HG02571 (cell line): Measurements from ENCODE around the gene SLC35F3.
A peak's percentile ranks its signal among the peaks of the same experiment; 100 is the strongest.
"Not testable (repeated sequence)": the region's sequence is repeated elsewhere in the genome, so short reads cannot be mapped to it uniquely, and the experiment has no call there.

ENCODE experiments used
- ATAC-seq: cut with Tn5 transposase; IDR thresholded peaks from one replicate; pipeline ENCODE4 v1.9.1; 2021; ENCODE audit warnings: mild to moderate bottlenecking, moderate library complexity; ENCODE audit not compliant: unreplicated experiment

Gene SLC35F3

GRCh38 chr1:234240680-234241079 lies 336.2 kb downstream of the SLC35F3 start:
- ATAC-seq, result no peak

DNA sequence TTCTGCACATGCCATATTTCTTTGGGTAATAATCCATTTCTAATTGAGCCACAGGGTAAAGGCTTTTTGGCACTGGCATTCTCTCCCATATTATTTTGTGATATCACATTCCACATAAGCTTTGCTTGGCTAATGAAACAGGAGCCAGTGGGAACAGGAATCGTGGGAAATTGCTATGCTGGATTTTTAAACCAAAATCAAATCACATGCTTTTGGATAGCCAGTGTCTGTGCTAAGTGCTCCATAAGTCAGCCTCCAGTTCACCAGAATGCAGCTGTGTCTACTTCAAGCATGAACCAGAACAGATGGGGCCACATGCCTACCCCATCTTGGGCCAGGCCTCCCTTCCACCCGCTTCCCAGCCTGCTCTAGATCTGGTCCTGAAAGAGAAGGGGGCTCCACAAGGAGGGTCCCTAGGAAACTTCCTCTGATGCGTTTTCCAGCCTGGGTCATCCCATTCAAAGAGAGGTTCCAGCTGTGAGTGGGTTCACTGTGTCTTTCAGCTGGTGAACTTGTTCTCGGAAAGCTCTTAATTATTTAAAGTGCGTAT lies 337.5 kb downstream of the SLC35F3 start:
- no peak for ATAC-seq

- no peak for ATAC-seq
Observed at GRCh38 chr1:234243521-234244260, 339.2 kb downstream of the SLC35F3 start.

- ATAC-seq, result no peak
Observed at GRCh38 chr1:234244482-234244881, 340.0 kb downstream of the SLC35F3 start.

DNA sequence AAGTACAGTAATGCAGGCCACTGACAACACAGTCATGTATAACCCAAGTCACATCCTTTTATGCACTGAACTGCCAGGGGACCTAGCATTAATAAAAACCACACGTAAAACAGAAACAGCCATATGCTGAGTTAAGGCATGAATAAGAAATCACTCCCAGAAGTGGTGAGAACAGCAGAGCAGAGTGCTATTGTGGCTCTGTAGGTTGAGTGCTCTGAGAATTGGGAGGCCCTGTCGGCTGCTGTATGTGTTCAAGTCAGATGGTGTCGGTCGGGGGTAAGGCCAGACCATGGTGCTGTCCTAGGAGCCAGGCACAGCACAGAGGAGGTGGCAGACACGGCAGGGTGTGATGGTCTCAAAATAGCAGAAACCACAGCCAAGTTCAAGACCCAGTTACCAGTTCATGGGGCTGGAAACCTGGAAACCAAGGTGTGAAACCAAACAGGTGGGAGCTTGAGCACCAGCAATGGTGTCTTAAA lies 342.2 kb downstream of the SLC35F3 start:
- peak; percentile 79 for ATAC-seq

DNA sequence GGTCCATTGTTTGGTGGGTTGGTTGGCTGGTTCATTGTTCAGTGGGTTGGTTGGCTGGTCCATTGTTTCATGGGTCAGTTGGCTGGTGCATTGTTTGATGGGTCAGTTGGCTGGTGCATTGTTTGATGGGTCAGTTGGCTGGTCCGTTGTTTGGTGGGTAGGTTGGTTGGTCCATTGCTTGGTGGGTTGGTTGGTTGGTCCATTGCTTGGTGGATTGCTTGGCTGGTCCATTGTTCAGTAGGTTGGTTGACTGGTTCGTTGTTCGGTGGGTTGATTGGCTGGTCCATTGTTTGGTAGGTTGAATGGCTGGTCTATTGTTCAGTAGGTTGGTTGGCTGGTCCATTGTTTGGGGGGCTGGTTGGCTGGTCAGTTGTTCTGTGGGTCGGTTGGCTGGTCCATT lies 343.3 kb downstream of the SLC35F3 start:
- not testable (repeated sequence) for ATAC-seq

- ATAC-seq, result no peak
Observed at GRCh38 chr1:234250747-234251146, 346.3 kb downstream of the SLC35F3 start.

GRCh38 chr1:234253732-234254131 lies 349.3 kb downstream of the SLC35F3 start:
- no peak for ATAC-seq

DNA sequence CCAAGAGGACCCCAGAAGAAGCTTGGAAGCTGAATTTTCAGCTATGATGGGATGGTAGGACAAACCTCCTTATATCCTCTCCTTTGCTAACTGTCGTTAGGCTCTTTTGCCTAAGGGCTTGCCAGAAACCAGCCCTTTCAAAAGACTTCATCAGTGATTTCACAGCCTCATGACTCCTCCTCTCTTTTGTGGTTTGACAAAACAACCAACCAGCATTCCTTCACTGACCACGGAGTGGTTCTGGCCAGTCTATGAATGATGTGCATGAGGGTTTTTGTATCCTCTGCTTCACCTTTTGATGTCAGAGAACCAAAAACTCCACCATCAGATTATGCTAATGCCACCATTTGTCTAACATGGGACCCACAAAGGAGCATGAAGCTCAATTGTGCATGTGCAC lies 351.9 kb downstream of the SLC35F3 start:
- no peak for ATAC-seq

DNA sequence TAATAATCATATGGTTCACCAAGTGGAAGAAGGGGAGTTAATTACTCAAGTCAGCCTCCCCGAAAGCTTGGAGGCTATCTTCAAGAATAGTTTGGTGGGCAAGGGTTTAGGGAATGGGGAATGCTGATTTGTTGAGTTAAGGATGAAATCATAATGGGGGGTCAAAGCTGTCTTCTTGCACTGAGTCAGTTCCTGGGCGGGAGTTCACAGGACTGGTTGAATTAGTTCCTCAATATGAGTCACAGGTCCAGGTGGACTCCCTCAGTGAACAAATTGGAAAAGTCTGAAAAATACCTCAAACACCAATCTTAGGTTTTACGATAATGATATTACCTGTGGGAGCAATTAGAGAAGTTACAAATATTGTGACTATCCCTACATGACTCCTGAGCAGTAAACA lies 353.6 kb downstream of the SLC35F3 start:
- ATAC-seq, result no peak

DNA sequence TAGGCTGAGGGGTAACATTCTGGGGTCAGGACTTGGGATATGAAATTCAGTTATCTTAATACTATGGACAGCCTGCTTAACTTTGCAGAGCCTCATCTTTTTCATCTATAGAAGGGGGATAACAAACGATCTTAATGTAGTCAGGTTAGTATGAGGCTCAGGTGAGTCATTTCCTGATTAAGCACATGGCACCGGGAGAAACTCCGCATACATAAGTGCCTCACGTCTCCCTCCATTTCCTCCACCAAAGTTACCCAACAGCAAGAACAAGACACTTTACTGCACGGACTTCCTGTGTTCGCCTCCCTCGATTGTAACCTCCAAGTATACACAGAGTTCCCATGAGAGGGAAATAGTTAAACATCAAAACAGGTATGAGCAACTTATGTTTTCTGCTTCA lies 356.1 kb downstream of the SLC35F3 start:
- no peak for ATAC-seq

DNA sequence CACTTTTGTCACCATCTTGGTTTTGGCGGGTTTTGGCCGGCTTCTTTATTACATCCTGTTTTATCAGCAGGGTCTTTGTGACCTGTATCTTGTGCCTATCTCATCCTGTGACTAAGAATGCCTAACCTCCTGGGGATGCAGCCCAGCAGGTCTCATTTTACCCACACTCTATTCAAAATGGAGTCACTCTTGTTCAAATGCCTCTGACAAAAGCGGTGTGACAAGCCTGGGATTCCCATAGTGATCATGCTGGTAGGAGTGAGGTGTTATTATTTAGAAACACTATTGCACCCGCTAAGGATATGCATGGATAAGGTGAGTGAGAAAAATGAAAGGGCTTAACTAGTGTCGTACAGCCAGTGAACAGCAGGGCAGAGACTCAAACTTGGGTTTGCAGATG lies 357.1 kb downstream of the SLC35F3 start:
- ATAC-seq, result no peak

GRCh38 chr1:234262007-234262753 lies 357.7 kb downstream of the SLC35F3 start:
- no peak for ATAC-seq

GRCh38 chr1:234262754-234263105 lies 358.3 kb downstream of the SLC35F3 start:
- ATAC-seq, result no peak

DNA sequence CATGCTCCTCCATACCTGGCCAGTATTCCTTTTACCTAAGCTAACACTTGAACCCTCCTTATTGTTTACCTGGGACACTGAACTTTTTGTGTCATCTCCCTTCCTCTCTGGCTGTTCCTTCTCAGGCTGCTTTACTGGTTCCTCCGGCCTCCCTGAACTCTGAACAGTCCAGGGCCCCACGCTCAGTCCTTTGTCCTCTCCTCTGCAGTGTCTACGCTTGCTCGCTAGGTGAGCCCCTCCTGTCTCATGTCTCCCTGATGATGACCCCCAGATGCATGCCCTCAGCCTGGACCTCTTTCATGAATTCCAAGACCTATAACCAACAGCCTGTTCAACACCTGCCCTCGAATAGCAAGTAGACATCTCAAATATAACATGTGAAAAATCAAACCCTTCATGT lies 360.4 kb downstream of the SLC35F3 start:
- ATAC-seq, result no peak

- ATAC-seq, result no peak
Observed at GRCh38 chr1:234265321-234265720, 360.8 kb downstream of the SLC35F3 start.

- no peak for ATAC-seq
Observed at GRCh38 chr1:234265861-234266260, 361.4 kb downstream of the SLC35F3 start.

DNA sequence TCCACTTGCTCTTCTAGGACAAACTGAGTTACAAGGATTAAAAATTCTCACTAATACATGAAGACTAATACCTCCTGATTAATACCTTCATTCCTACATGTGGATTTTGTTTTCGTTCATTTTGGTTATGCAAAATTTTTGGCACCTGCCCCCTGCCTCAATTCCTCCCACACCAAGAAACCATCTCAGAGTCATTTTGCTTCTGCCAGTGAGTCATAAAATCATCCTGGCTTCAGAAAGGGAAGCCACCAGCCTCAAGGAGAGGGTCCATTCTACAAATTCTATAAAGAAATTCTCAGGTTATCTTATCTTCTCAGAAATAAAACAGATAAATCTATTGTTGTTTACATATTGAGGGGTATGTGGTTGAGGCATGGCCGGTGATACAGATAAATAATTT lies 365.6 kb downstream of the SLC35F3 start:
- no peak for ATAC-seq

DNA sequence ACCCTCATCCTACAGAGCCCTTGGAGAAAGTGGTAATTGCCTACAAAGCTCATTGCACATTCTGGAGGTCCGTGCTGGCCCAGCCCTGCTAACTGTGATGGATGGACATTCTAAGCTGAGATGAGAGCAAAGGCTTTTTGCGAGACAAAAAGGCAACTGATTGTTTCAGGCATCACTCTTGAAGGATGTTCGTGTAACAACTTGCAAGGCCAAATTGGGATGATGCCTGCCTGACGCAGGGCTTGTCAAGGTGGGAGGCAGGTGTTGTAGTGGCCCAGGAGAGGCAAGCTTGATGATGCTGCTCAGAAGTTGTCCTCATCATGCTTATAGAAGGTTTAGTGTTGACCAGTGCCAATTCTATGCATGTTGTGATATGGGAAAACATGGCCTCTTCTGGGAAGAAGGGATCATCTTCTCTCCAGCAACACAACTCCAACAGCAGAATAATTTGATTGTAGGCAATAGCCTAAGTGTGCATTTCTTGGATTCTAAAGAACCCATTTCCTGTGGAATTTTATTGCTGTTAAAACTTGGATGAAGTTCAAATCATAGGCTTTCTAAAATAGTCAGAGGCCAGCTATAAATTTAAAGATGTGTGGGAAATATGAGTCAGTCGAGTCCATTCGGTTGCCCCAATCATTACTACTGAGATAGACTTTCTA lies 366.2 kb downstream of the SLC35F3 start:
- ATAC-seq, result no peak

- ATAC-seq, result peak; percentile 94
Observed at GRCh38 chr1:234271243-234271606, 366.7 kb downstream of the SLC35F3 start.

- ATAC-seq, result no peak
Observed at GRCh38 chr1:234272656-234273312, 368.3 kb downstream of the SLC35F3 start.
